Keratinocyte (primary cell): Measurements from ENCODE around the gene WDR27. TPM values are rescaled to one million over a fixed set of nuclear protein-coding genes. Genes with fewer than 3 reads are reported as not detected.

Experiments used
- DNase-seq: peaks from one replicate; pipeline ENCODE4 v3.0.0-alpha.2; 2011; ENCODE audit warnings: low read depth, missing footprints, low spot score
- FAIRE-seq: peaks from 2 replicates; lab custom pipeline; 2011; peaks lifted over from hg19 to GRCh38; lab: Jason Lieb, UNC
- H2AFZ ChIP-seq: 2 replicates; pipeline ENCODE4 v1.6.0; 2012; ENCODE audit warnings: low read length, control low read depth, inconsistent platforms; ENCODE audit not compliant: control insufficient read depth
- H3K27ac ChIP-seq: 2 replicates; pipeline ENCODE4 v1.5.1; 2011; ENCODE audit warnings: low read length; ENCODE audit not compliant: control insufficient read depth, insufficient read depth
- H3K27me3 ChIP-seq: 3 replicates; pipeline ENCODE4 v1.6.0; 2011; ENCODE audit warnings: low read length; ENCODE audit not compliant: control insufficient read depth, insufficient read depth; ENCODE audit errors: extremely low read depth
- H3K36me3 ChIP-seq, 2 experiments: 2 replicates in 1 of 2; 3 replicates in 1 of 2; pipeline ENCODE4 v1.5.1; 2011; ENCODE audit warnings: low read length in 2 of 2, mild to moderate bottlenecking in 1 of 2; ENCODE audit not compliant: control insufficient read depth in 2 of 2, insufficient read depth in 2 of 2; ENCODE audit errors: extremely low read depth in 1 of 2
- H3K4me1 ChIP-seq: 3 replicates; pipeline ENCODE4 v1.5.1; 2011; ENCODE audit warnings: low read length; ENCODE audit not compliant: control insufficient read depth, insufficient read depth; ENCODE audit errors: extremely low read depth
- H3K4me2 ChIP-seq: 3 replicates; pipeline ENCODE4 v1.6.0; 2011; ENCODE audit warnings: low read depth, low read length; ENCODE audit not compliant: control insufficient read depth, insufficient read depth; ENCODE audit errors: extremely low read depth
- H3K4me3 ChIP-seq, 3 experiments: fragments of 200-600 bp in 1 of 3; sonication (generic) in 1 of 3; 2 replicates in 2 of 3; 3 replicates in 1 of 3; pipeline ENCODE4 v1.5.1; 2011 to 2016; ENCODE audit warnings: low read length in 3 of 3, mild to moderate bottlenecking in 3 of 3, control low read depth in 2 of 3, inconsistent platforms in 1 of 3, low read depth in 1 of 3, mixed read lengths in 1 of 3, mixed run types in 1 of 3, moderate library complexity in 1 of 3; ENCODE audit not compliant: control insufficient read depth in 2 of 3, insufficient read depth in 2 of 3; ENCODE audit errors: extremely low read depth in 1 of 3
- H3K79me2 ChIP-seq: 2 replicates; pipeline ENCODE4 v1.6.0; 2012; ENCODE audit warnings: low read length; ENCODE audit not compliant: control insufficient read depth, insufficient read depth
- H3K9ac ChIP-seq: 3 replicates; pipeline ENCODE4 v1.6.0; 2011; ENCODE audit warnings: low read length; ENCODE audit not compliant: control insufficient read depth, insufficient read depth; ENCODE audit errors: extremely low read depth
- H3K9me1 ChIP-seq: 3 replicates; pipeline ENCODE4 v1.6.0; 2011; ENCODE audit warnings: low read length; ENCODE audit not compliant: control insufficient read depth, insufficient read depth; ENCODE audit errors: extremely low read depth
- H3K9me3 ChIP-seq: 2 replicates; pipeline ENCODE4 v1.5.1; 2012; ENCODE audit warnings: low read depth, low read length; ENCODE audit not compliant: control insufficient read depth
- H4K20me1 ChIP-seq: 3 replicates; pipeline ENCODE4 v1.6.0; 2011; ENCODE audit warnings: low read length; ENCODE audit not compliant: control insufficient read depth, insufficient read depth; ENCODE audit errors: extremely low read depth
- CTCF ChIP-seq, 3 experiments: IDR thresholded peaks in 1 of 3; conservative IDR thresholded peaks in 1 of 3; optimal IDR thresholded peaks in 1 of 3; 2 replicates in 2 of 3; 3 replicates in 1 of 3; pipeline versions ENCODE3 to v1.5.1; 2011; ENCODE audit warnings: low read length in 3 of 3, mild to moderate bottlenecking in 3 of 3, moderate library complexity in 2 of 3, control low read depth in 1 of 3, inconsistent platforms in 1 of 3; ENCODE audit not compliant: insufficient read depth in 2 of 3; ENCODE audit errors: extremely low read depth in 1 of 3
- EZH2 ChIP-seq: IDR thresholded peaks from one replicate; pipeline ENCODE4 v1.6.1; 2012; ENCODE audit warnings: inconsistent platforms, mild to moderate bottlenecking, low read length, moderate library complexity
- dilution Hi-C: fragments of 300-500 bp; cut with MboI; formaldehyde crosslinking; loops from one replicate; pipeline ENCODE4 v1.7.0; 2020; ENCODE audit warnings: low sequenced_read_pairs; ENCODE audit not compliant: extremely low pct_ligation_motif_present
- polyA plus RNA-seq, 5 experiments: library from polyadenylated mRNA; depleted of rRNA in 3 of 5; stranded (reverse) in 3 of 5; stranded (forward) in 1 of 5; unstranded in 1 of 5; fragments of >200 nt; gene quantifications; 1 replicate in 1 of 5; 2 replicates in 3 of 5; 3 replicates in 1 of 5; pipeline versions ENCODE4 v1.2.1 to v1.2.3, GENCODE V29; 2011 to 2012; ENCODE audit warnings: missing spikeins in 2 of 5, low read depth in 1 of 5, low replicate concordance in 1 of 5

Gene WDR27
- polyA plus RNA-seq, 1 donor (not counting 4 experiments of a cell fraction or from before 2014, with no cell fraction given) = 17.8 TPM

GRCh38 chr6:169624785-169625184, 77.0 kb downstream of the WDR27 start:
- Histone ChIP-seq H4K20me1 (no peaks in the 10 kb centered on the region), H3K27me3 (no peaks in the 10 kb centered on the region), H3K4me1 (peaks cover 5% of the 10 kb centered on the region), H2AFZ (no peak overlapping the region), H3K9me1 (no peaks in the 10 kb centered on the region), H3K4me2 (no peak overlapping the region), H3K4me3 (no peak overlapping the region), H3K27ac (no peak overlapping the region), H3K36me3 (peaks cover 0 to 13% of the 10 kb centered on the region in 2 experiments), H3K9me3 (no peaks in the 10 kb centered on the region), H3K9ac (no peak overlapping the region), H3K79me2 (no peaks in the 10 kb centered on the region)
- FAIRE-seq (no peak), DNase-seq (no peak)
- TF ChIP-seq CTCF (optimal IDR thresholded peaks at IDR 0.05 in 1 of 3, IDR thresholded peaks at IDR 0.05 in 1 of 3, conservative IDR thresholded peaks at IDR 0.05 in 1 of 3; ENCODE audit: extremely low read depth in 1 of 3, insufficient read depth in 2 of 3, low read length in 3 of 3) (no peak), EZH2 (no peak)
- dilution Hi-C loops = no loop called here

DNA sequence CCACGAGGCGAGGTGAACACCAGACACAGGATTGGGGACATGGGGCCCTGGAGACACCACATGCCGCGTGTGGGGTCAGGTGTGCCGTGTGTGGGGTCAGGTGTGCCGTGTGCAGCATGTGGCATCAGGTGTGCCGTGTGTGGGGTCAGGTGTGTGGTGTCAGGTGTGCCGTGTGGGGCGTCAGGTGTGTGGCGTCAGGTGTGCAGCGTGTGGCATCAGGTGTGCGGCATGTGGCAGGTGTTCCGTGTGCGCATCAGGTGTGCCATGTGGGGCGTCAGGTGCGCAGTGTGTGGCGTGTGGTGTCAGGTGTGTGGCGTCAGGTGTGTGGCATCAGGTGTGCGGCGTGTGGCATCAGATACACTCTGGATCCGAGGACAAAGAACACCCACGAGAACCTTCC, 77.9 kb downstream of the WDR27 start:
- Histone ChIP-seq H3K36me3 (peaks cover 0 to 13% of the 10 kb centered on the region in 2 experiments), H3K9me1 (no peaks in the 10 kb centered on the region), H3K4me1 (peaks cover 13% of the 10 kb centered on the region), H2AFZ (no peak overlapping the region), H3K9ac (no peak overlapping the region), H3K9me3 (no peaks in the 10 kb centered on the region), H3K4me3 (no peak overlapping the region), H3K4me2 (no peak overlapping the region), H4K20me1 (no peaks in the 10 kb centered on the region), H3K27ac (no peak overlapping the region), H3K27me3 (no peaks in the 10 kb centered on the region), H3K79me2 (no peaks in the 10 kb centered on the region)
- dilution Hi-C loops = no loop called here
- no peak for FAIRE-seq
- no peak for DNase-seq
- TF ChIP-seq EZH2 = no peak
- TF ChIP-seq CTCF (optimal IDR thresholded peaks at IDR 0.05 in 1 of 3, IDR thresholded peaks at IDR 0.05 in 1 of 3, conservative IDR thresholded peaks at IDR 0.05 in 1 of 3; ENCODE audit: extremely low read depth in 1 of 3, insufficient read depth in 2 of 3, low read length in 3 of 3) = no peak
